HG03097 (cell line): ENCODE measurements around the gene MEIOB.
"Not testable (repeated sequence)": the region's sequence is repeated elsewhere in the genome, so short reads cannot be mapped to it uniquely, and the experiment has no call there.

Experiments
- ATAC-seq: cut with Tn5 transposase; IDR thresholded peaks from one replicate; pipeline ENCODE4 v1.9.1; 2021; ENCODE audit not compliant: unreplicated experiment, low FRiP score

The MEIOB gene

GRCh38 chr16:1871974-1872635 is at the start of gene MEIOB:
Gene MEIOB (minus strand): TSS chr16:1872164. CDS start chr16:1868175, 3,989 bp downstream.
- no peak for ATAC-seq

- ATAC-seq = no peak
Observed at GRCh38 chr16:1920727-1921171, 48.8 kb upstream of the MEIOB start.

GRCh38 chr16:1920122-1920521 is 48.2 kb upstream of the MEIOB start:
- not testable (repeated sequence) for ATAC-seq

- ATAC-seq = no peak
Observed at GRCh38 chr16:1919327-1919998, 47.5 kb upstream of the MEIOB start.

GRCh38 chr16:1918351-1919326 is 46.7 kb upstream of the MEIOB start, which contains the start of gene HS3ST6:
Gene HS3ST6 (minus strand): TSS chr16:1918415. CDS start chr16:1918323, 92 bp downstream.
- no peak for ATAC-seq

GRCh38 chr16:1917665-1918350 is 45.8 kb upstream of the MEIOB start:
- no peak for ATAC-seq

- ATAC-seq = no peak
Observed at GRCh38 chr16:1917056-1917664, 45.2 kb upstream of the MEIOB start.

GRCh38 chr16:1916640-1916990 is 44.7 kb upstream of the MEIOB start:
- no peak for ATAC-seq

GRCh38 chr16:1915732-1916639 is 44.0 kb upstream of the MEIOB start:
- no peak for ATAC-seq

- no peak for ATAC-seq
Observed at GRCh38 chr16:1914988-1915387, 43.0 kb upstream of the MEIOB start.

- no peak for ATAC-seq
Observed at GRCh38 chr16:1914084-1914608, 42.2 kb upstream of the MEIOB start.

GRCh38 chr16:1913327-1914083 is 41.5 kb upstream of the MEIOB start:
- no peak for ATAC-seq

- no peak for ATAC-seq
Observed at GRCh38 chr16:1912215-1912543, 40.2 kb upstream of the MEIOB start.

- no peak for ATAC-seq
Observed at GRCh38 chr16:1911467-1912214, 39.7 kb upstream of the MEIOB start.

GRCh38 chr16:1909561-1910231 is 37.7 kb upstream of the MEIOB start:
- no peak for ATAC-seq

GRCh38 chr16:1908983-1909382 is 37.0 kb upstream of the MEIOB start:
- ATAC-seq = no peak

- no peak for ATAC-seq
Observed at GRCh38 chr16:1908184-1908583, 36.2 kb upstream of the MEIOB start.
